GM18505 (cell line): Measurements from ENCODE around the gene SLC29A1.
"Not testable (repeated sequence)": the region's sequence is repeated elsewhere in the genome, so short reads cannot be mapped to it uniquely, and the experiment has no call there.

Experiments used
- ATAC-seq: cut with Tn5 transposase; IDR thresholded peaks from one replicate; pipeline ENCODE4 v1.9.1; 2021; ENCODE audit not compliant: unreplicated experiment
- POLR2A ChIP-seq: IDR thresholded peaks from 4 replicates; pipeline ENCODE4 v1.6.1; 2011; ENCODE audit warnings: borderline replicate concordance; ENCODE audit not compliant: insufficient read depth, insufficient read length; ENCODE audit errors: extremely low read depth

The SLC29A1 gene

DNA sequence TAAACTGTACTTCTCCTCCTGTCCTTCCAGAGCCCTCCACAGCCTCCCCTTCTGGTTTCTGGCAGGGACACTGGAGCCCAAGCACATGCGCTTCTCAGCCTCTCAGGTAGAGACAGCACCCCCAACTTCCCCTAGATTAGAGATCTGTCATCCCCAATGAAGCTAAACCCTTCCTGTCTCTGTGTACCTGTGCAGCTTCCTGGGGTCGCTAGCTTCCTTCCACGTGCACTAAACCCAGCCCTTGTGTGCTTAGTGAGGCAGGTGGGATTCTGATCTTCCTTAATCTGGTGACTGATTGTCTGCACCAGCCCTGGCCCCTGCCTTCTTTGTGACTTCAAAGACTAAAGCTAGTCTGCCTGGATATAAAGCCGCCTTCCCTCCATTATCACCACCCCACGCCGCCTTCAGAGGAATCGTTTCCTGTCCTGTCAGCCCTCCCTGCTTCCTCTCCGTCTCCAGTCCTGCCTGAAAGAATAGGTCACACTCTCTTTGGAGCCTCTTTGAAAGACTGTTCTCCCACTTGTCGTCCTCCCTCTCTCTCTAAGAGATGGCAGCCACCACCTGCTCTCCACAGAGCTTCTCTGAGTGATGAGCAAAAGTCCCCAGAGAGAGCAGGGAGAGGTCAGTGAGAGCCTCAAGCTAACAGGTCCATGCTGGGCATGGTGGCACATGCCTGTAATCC lies 37.3 kb upstream of the SLC29A1 start:
- no peak for TF ChIP-seq POLR2A
- no peak for ATAC-seq

GRCh38 chr6:44186635-44187025 lies 36.8 kb upstream of the SLC29A1 start:
- no peak for ATAC-seq
- TF ChIP-seq POLR2A: no peak

DNA sequence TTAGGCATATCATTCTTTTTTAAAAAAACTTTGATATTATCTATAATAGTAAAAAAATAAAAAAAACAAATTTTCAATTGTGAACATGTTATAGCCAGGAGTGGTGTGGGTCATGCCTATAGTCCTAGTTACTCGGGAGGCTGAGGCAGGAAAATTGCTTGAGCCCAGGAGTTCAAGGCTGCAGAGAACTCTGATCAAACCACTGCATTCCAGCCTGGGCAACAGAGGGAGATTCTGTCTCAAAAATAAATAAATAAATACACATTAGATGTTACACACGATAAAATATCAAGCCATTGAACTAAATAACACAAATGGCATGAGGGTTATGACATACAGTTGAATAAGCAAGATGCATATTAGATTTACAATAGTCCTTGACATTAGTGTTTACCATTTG lies 34.6 kb upstream of the SLC29A1 start:
- ATAC-seq: no peak
- no peak for TF ChIP-seq POLR2A

GRCh38 chr6:44189257-44189656 lies 34.1 kb upstream of the SLC29A1 start:
- no peak for ATAC-seq
- TF ChIP-seq POLR2A: no peak

DNA sequence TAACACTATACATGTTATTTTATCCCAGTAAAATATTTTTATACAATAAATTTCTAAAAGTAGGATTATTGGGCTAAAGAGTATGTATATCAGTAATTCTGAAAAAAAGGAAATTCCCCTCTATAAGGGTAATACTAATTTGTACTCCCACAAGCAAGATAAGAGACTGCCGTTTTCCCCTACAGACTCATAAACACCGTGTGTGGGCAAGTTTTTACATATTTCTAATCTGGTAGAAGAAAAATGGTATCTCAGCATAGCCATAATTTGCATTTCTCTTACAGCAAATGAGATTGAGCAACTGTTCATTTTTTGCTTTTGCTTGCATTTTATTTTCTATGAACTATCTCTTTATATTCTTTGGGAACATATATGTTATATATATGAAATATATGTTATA lies 32.7 kb upstream of the SLC29A1 start:
- no peak for ATAC-seq
- no peak for TF ChIP-seq POLR2A

- ATAC-seq: no peak
Measured at GRCh38 chr6:44192428-44193041, 30.9 kb upstream of the SLC29A1 start.

DNA sequence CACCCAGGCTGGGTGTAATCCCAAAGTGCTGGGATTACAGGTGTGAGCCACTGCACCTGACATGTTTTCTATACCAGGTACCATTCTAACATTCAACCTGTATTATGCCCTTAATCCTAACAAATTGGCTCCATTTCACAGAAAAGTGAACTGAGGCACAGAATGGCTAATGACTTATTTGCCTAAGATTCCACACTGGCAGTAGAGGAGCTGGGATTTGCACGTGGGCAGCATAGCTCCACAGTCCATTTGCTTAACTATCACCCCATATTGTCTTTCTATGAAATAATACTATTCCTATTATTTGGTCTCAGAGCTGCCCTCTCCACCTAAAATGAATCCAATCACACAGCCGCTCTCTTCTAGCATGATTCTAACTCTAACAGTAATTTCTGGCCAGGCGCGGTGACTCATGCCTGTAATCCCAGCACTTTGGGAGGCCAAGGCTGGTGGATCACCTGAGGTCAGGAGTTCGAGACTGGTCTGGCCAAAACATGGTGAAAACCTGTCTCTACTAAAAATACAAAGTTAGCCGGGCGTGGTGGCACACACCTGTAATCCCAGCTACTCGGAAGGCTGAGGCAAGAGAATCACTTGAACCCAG lies 30.0 kb upstream of the SLC29A1 start:
- TF ChIP-seq POLR2A: no peak
- no peak for ATAC-seq

More at GRCh38 chr6:44192428-44193041, 30.9 kb upstream of the SLC29A1 start:
- no peak for TF ChIP-seq POLR2A

- ATAC-seq: no peak
- no peak for TF ChIP-seq POLR2A
Measured at GRCh38 chr6:44194326-44194725, 29.1 kb upstream of the SLC29A1 start.

- not testable (repeated sequence) for ATAC-seq
Measured at GRCh38 chr6:44196351-44196750, 27.0 kb upstream of the SLC29A1 start.

GRCh38 chr6:44198684-44199083 lies 24.7 kb upstream of the SLC29A1 start:
- TF ChIP-seq POLR2A: no peak
- ATAC-seq: no peak

- TF ChIP-seq POLR2A: no peak
- ATAC-seq: no peak
Measured at GRCh38 chr6:44199883-44200282, 23.5 kb upstream of the SLC29A1 start.

DNA sequence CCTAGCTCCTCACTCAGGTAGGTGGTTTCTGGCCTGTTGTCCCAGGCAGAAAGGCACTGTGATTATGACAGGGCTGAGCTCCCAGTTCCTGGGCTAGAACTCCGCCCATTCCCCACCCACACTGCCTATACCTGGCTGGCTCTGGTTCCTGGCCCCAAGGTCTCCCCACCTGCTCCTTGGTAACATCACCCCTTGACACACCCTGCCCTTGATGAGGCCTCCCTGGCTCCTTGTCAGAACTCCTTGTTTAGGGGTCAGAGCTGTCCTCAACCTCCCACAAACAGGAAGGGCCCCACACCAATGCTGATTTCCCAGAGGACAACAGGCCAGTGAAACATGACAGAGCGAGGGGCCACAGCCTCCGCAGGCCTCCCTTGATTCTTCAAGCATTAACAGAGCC lies 22.2 kb upstream of the SLC29A1 start:
- ATAC-seq: no peak
- no peak for TF ChIP-seq POLR2A

DNA sequence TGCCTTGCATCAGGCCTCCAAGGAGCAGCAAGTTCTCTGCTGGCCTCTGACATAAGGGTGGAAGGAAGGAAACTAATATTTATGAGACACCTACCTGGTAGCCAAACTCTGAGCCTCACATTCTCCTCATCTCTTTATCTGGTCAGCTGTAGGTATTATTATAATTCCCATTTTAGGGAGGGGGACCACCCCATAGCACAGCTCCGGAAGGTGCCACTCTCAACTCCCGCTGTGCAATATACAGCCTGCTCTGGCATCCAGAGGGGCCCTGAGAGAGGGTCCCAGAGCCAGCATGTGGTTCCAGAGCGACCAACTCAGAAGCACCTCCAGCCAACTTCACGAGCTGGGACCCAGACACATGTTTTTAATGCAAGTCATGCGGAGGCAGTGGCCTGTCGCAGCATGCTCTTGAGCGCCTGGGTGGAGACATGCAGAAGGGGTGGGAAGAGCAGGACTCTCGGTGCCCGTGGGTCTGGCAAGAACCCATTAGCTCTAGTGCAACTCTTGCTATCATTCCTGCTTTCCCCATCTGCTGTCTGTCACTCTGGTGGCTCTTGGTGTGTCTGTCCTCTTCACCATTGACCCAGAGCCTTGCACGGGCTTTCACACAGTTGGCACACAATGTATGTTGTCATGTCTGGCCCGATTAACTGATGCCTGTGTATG lies 21.6 kb upstream of the SLC29A1 start:
- no peak for ATAC-seq

More for the DNA sequence above, 21.6 kb upstream of the SLC29A1 start:
- TF ChIP-seq POLR2A: no peak
